Measurements from ENCODE around the gene REXO5. TPM values are rescaled to one million over a fixed set of nuclear protein-coding genes. Genes with fewer than 3 reads are reported as not detected.

Gene REXO5
- total RNA-seq, 4 donors from 2014 or later = 2.2 to 6.9 (median 3.7) TPM

DNA sequence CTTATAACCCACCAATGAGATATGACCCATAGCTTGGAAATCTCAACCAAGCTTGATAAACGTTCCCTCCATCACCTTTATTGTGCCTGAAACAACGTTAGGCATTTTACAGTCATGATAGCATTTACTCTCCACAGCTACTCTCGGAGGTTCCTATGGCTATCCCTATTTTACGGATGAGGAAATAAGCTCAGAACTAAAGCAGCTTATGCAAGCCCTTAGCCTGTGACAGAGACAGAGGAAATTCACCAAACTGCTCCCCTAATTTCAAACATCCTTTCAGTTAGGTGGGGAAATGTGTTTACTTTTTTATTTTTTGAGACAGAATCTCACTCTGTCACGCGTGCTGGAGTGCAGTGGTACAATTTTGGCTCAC lies 75.2 kb downstream of the REXO5 start:
- peaks cover 13 to 73% (median 38%) of the 10 kb centered on the region in 3 donors for H3K4me1 ChIP-seq
- WGBS, 2 donors (ENCODE audit: low coverage in 1 of 2) = 73% methylated on average over 6 of the region's 6 CpGs; no CpG with 5 or more reads in 1 of the 2 donors

DNA sequence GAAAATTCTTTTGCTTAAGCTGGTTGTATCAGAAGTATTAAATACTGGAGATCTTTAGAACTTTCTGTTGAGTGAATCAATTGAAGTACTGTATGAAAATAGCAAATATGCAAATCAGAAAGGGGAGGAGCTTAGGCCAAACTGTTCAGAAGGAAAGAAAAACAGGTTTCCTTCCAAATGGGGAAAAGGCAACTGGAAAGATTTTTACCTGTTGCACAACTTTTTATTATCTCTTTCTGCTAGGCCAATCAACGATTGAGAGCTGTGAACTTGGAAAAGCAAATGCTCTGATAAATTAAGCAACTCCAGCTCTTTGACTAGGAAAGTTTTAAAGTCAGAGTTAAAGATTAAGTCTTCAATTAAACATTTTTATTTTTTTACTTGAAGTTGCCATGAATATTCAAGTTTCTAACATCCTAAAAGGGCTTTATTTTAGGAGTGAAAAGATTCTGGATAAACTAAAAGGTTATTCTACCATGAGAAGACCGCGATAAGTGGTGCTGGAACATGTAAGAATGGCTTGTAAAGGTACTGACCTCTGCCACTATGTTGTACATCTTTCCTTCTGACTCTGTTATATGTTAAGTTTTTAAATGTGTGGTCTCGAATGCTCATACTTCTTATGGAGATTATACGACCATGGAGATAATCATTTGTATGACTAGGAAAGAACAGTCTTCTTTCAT lies 77.4 kb downstream of the REXO5 start:
- H3K4me1 ChIP-seq = peaks cover 12 to 70% (median 28%) of the 10 kb centered on the region in 3 donors
- no peaks in the 10 kb centered on the region for H3K9me3 ChIP-seq
- H3K27me3 ChIP-seq = no peaks in the 10 kb centered on the region
- no peak overlapping the region for H3K4me3 ChIP-seq
- peak; percentile 54 for ATAC-seq
- H3K27ac ChIP-seq = peak overlapping the region in 1 of 4 donors; percentile 41
- H3K36me3 ChIP-seq = no peaks in the 10 kb centered on the region
- WGBS, 2 donors (ENCODE audit: low coverage in 1 of 2) = 73 to 90% methylated on average over 5 of the region's 5 CpGs
- TF ChIP-seq CTCF (IDR thresholded peaks at IDR 0.05) (no peak), POLR2A (IDR thresholded peaks at IDR 0.05) (no peak), POLR2AphosphoS5 (IDR thresholded peaks at IDR 0.05) (no peak), EP300 (IDR thresholded peaks at IDR 0.05) (no peak)

More for the DNA sequence above, 75.2 kb downstream of the REXO5 start:
- no peak for TF ChIP-seq POLR2AphosphoS5 (IDR thresholded peaks at IDR 0.05)
- no peak for TF ChIP-seq CTCF (IDR thresholded peaks at IDR 0.05)
- TF ChIP-seq EP300 (IDR thresholded peaks at IDR 0.05) = no peak
- TF ChIP-seq POLR2A (IDR thresholded peaks at IDR 0.05) = no peak
- no peaks in the 10 kb centered on the region for H3K9me3 ChIP-seq
- no peak overlapping the region for H3K4me3 ChIP-seq
- H3K36me3 ChIP-seq = no peaks in the 10 kb centered on the region
- no peaks in the 10 kb centered on the region for H3K27me3 ChIP-seq
- H3K27ac ChIP-seq = peak overlapping the region in 3 of 4 donors; percentile 37 to 73 (median 68)
- no peak for ATAC-seq

DNA sequence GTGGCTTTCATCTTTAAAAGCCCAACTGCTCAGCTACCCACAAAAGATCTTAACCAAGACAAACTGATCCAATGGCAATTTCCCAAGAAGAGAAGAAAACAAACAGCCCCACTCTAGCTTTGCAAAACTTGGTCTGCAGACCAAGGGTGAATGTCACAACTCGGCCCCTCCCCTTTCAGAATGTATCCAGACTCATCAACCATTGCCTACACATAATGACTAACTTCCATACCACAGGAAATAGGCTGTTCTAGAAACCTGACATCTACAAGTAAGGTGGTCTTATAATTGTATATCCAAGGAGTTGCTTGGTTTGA lies 77.9 kb downstream of the REXO5 start:
- ATAC-seq = peak; percentile 49
- 67% methylated on average over 1 of the region's 1 CpG; no CpG with 5 or more reads in 1 of the 2 donors for WGBS, 2 donors (ENCODE audit: low coverage in 1 of 2)
- Histone ChIP-seq H3K4me1 (peaks cover 8 to 66% (median 26%) of the 10 kb centered on the region in 3 donors), H3K27ac (peak overlapping the region in 1 of 4 donors; percentile 41), H3K4me3 (no peak overlapping the region), H3K36me3 (no peaks in the 10 kb centered on the region), H3K27me3 (no peaks in the 10 kb centered on the region), H3K9me3 (no peaks in the 10 kb centered on the region)
- TF ChIP-seq CTCF (IDR thresholded peaks at IDR 0.05) (no peak), POLR2AphosphoS5 (IDR thresholded peaks at IDR 0.05) (no peak), EP300 (IDR thresholded peaks at IDR 0.05) (no peak), POLR2A (IDR thresholded peaks at IDR 0.05) (no peak)

DNA sequence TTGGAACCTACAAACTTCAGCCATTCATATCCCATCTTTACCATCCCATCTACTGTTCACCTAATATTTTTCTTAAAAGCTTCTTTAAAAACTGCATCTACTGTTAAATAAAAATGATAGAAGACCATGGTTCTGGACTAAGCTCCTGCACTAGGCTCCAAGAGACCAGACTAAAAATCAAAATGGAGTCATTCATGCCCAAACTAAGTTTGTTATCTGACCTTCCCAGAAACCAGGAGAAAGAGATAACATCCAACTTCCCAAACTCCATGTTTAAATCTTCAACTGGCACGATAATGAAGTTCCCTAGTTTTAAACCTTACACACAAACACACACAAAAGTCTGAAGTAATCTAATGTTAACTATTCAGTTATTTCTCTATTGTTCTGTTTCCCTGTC lies 80.0 kb downstream of the REXO5 start:
- Histone ChIP-seq H3K4me3 (no peak overlapping the region), H3K36me3 (no peaks in the 10 kb centered on the region), H3K9me3 (no peaks in the 10 kb centered on the region), H3K4me1 (peaks cover 0 to 66% (median 17%) of the 10 kb centered on the region in 3 donors), H3K27ac (no peak overlapping the region), H3K27me3 (no peaks in the 10 kb centered on the region)
- 47 to 78% methylated on average over 1 of the region's 1 CpG for WGBS, 2 donors (ENCODE audit: low coverage in 1 of 2)
- no peak for ATAC-seq
- TF ChIP-seq EP300 (IDR thresholded peaks at IDR 0.05) (no peak), POLR2AphosphoS5 (IDR thresholded peaks at IDR 0.05) (no peak), CTCF (IDR thresholded peaks at IDR 0.05) (no peak), POLR2A (IDR thresholded peaks at IDR 0.05) (no peak)

DNA sequence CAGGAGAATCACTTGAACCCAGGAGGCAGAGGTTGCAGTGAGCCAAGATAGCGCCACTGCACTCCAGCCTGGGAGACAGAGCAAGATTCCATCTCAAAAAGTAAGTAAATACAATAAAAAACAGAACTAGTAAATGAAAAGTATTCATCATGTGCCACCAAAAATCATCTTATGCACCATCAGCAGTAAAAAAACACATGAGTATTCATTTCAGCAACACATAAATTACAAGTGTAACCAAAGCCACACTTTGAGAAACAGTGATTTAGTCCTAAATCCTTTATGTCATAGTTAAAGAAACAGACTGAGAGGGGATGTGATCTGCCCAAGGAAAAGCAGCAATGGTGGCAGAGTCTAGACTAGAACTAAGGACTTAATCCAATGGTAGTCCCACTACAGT lies 80.9 kb downstream of the REXO5 start:
- H3K27me3 ChIP-seq = no peaks in the 10 kb centered on the region
- no peak for ATAC-seq
- H3K4me3 ChIP-seq = no peak overlapping the region
- peaks cover 0 to 58% (median 11%) of the 10 kb centered on the region in 3 donors for H3K4me1 ChIP-seq
- no peaks in the 10 kb centered on the region for H3K9me3 ChIP-seq
- no peak overlapping the region for H3K27ac ChIP-seq
- no peak for TF ChIP-seq EP300 (IDR thresholded peaks at IDR 0.05)
- TF ChIP-seq POLR2A (IDR thresholded peaks at IDR 0.05) = no peak
- no peak for TF ChIP-seq POLR2AphosphoS5 (IDR thresholded peaks at IDR 0.05)
- TF ChIP-seq CTCF (IDR thresholded peaks at IDR 0.05) = no peak
- H3K36me3 ChIP-seq = peaks cover 0 to 2% of the 10 kb centered on the region in 2 donors
- 100% methylated on average over 1 of the region's 1 CpG for WGBS, 2 donors (ENCODE audit: low coverage in 1 of 2)
